Endothelial cell of umbilical vein (primary cell): ENCODE measurements around the gene KLF13.

ENCODE experiments used
- CTCF ChIP-seq, 2 donors: IDR thresholded peaks; 1 replicate in 1 of 2; 2 replicates in 1 of 2; pipeline ENCODE4 v1.5.1; 2011; ENCODE audit warnings: low read length in 2 of 2, mild to moderate bottlenecking in 2 of 2, moderate library complexity in 2 of 2, control low read depth in 1 of 2, inconsistent platforms in 1 of 2, low read depth in 1 of 2; ENCODE audit not compliant: insufficient read depth in 1 of 2; ENCODE audit errors: extremely low read depth in 1 of 2
- EZH2 ChIP-seq: IDR thresholded peaks from 2 replicates; pipeline ENCODE4 v1.6.1; 2012; ENCODE audit warnings: borderline replicate concordance, low read depth, mild to moderate bottlenecking, moderate library complexity, low read length, inconsistent platforms; ENCODE audit not compliant: severe bottlenecking
- FOS ChIP-seq: IDR thresholded peaks from 2 replicates; pipeline ENCODE4 v1.6.1; 2011; ENCODE audit warnings: mild to moderate bottlenecking, low read length, moderate library complexity, borderline replicate concordance; ENCODE audit not compliant: insufficient read depth
- GATA2 ChIP-seq: IDR thresholded peaks from 2 replicates; pipeline ENCODE4 v1.7.0; 2011; ENCODE audit warnings: low read depth, mild to moderate bottlenecking, moderate library complexity, mixed read lengths, low read length; ENCODE audit not compliant: insufficient read length, insufficient read depth
- JUN ChIP-seq: IDR thresholded peaks from 2 replicates; pipeline ENCODE4 v1.6.1; 2011; ENCODE audit warnings: borderline replicate concordance, low read depth; ENCODE audit not compliant: insufficient read length, insufficient read depth
- MAX ChIP-seq: IDR thresholded peaks from 2 replicates; pipeline ENCODE4 v1.6.1; 2011; ENCODE audit not compliant: insufficient read depth, insufficient read length
- MYC ChIP-seq: IDR thresholded peaks from one replicate; pipeline ENCODE4 v1.6.1; 2011; ENCODE audit warnings: mild to moderate bottlenecking, low read depth, low read length
- POLR2A ChIP-seq: IDR thresholded peaks from 2 replicates; pipeline ENCODE4 v1.6.1; 2012; ENCODE audit warnings: low read depth, mild to moderate bottlenecking, control low read depth, low read length
- POLR2AphosphoS5 ChIP-seq: IDR thresholded peaks from 2 replicates; pipeline ENCODE4 v1.6.1; 2012; ENCODE audit warnings: low read depth, mild to moderate bottlenecking, control low read depth, low read length, moderate library complexity; ENCODE audit not compliant: insufficient read depth

GRCh38 chr15:31371520-31372240 is 45.0 kb downstream of the KLF13 start:
- TF ChIP-seq CTCF (IDR thresholded peaks at IDR 0.05; ENCODE audit: extremely low read depth in 1 of 2, insufficient read depth in 1 of 2, low read depth in 1 of 2, low read length in 2 of 2), result no peak
- no peak for TF ChIP-seq MAX
- TF ChIP-seq POLR2A, result no peak
- no peak for TF ChIP-seq POLR2AphosphoS5
- TF ChIP-seq FOS, result no peak
- TF ChIP-seq EZH2, result no peak
- no peak for TF ChIP-seq GATA2
- no peak for TF ChIP-seq MYC
- no peak for TF ChIP-seq JUN
